ENCODE results near the gene RUNX3. TPM values are rescaled to one million over a fixed set of nuclear protein-coding genes. Genes with fewer than 3 reads are reported as not detected.

The RUNX3 gene
- total RNA-seq, 2 donors from 2014 or later = 116 to 145 TPM

DNA sequence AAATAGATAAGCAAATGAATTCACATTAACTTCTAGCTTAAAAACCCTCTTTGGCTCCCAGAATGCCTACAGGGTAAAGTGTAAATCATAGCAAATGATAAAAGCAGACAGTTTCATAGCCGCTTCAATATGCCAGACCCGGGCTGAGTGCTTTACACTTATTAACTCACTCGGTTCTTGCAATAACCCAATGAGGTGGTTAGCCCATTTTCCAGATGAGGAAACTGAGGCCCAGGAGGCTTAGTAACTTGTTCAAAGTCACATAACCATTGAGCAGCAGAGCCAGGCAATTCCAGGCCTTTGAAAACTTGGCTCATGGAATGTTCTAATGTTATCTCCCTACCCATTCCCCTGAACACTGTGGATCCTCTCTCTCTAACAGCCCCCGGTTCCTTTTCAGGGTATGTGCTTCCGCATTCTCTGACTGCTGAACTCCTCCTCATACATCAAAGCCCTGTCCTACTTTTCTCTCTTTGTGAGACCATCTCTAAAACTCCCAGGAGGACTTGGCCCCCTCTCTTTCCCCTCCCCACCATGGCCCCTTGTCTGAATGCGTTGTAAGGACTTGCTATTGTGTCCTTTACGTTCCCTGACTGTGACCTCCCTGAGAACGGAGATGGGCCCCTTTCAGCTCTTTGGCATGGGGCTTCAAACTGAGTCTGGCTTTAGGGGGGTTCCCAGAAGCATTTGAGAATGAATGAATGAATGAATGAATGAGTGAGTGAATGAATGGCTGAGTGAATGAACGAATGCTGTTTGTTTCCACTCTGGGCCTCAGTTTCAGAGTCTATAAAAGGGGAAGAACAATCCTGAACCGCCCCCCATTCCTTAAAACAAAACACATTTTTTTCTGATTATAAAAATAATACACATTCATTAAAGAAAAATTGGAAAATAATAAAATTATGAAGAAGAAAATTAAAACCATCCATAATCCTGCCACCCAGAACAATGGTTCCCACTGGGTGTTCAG is 15.6 kb upstream of the RUNX3 start:
- Mint-ChIP-seq H3K4me3 (no peak overlapping the region), H3K9me3 (no peaks in the 10 kb centered on the region), H3K36me3 (ENCODE audit: low read depth) (peaks cover 89% of the 10 kb centered on the region), H3K4me1 (peaks cover 19% of the 10 kb centered on the region), H3K27me3 (no peaks in the 10 kb centered on the region), H3K27ac (no peak overlapping the region)
- no peak for ATAC-seq (replicated peaks)

DNA sequence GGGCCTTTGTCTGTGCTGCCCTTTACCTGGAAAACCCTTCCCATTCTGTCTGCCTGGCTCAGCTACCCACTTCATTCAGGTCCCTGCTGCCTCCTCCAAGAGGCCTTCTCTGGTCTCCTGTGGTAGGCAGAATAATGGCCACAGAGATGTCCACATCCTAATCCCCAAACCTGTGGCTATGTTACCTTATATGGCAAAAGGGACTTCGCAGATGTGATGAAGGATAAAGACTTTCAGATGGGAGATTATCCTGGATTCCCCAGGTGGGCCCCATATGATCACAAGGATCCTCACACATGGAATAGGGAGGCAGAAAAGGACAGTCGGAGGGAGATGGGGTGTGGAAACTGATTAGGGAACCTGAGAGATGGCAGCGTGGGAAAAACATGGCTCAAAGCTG is 14.2 kb upstream of the RUNX3 start:
- ATAC-seq (replicated peaks) = no peak
- Mint-ChIP-seq H3K4me1 (peaks cover 22% of the 10 kb centered on the region), H3K27me3 (no peaks in the 10 kb centered on the region), H3K4me3 (no peak overlapping the region), H3K27ac (no peak overlapping the region), H3K9me3 (no peaks in the 10 kb centered on the region), H3K36me3 (ENCODE audit: low read depth) (peaks cover 89% of the 10 kb centered on the region)

- no peak overlapping the region for H3K27ac Mint-ChIP-seq
- H3K4me3 Mint-ChIP-seq = no peak overlapping the region
- no peaks in the 10 kb centered on the region for H3K27me3 Mint-ChIP-seq
- no peak for ATAC-seq (replicated peaks)
- H3K36me3 Mint-ChIP-seq (ENCODE audit: low read depth) = peaks cover 91% of the 10 kb centered on the region
- peaks cover 21% of the 10 kb centered on the region for H3K4me1 Mint-ChIP-seq
- H3K9me3 Mint-ChIP-seq = no peaks in the 10 kb centered on the region
Observed at GRCh38 chr1:24942789-24943188, 12.7 kb upstream of the RUNX3 start.

GRCh38 chr1:24941564-24941963 is 11.5 kb upstream of the RUNX3 start:
- Mint-ChIP-seq H3K9me3 (no peaks in the 10 kb centered on the region), H3K4me3 (no peak overlapping the region), H3K4me1 (peaks cover 20% of the 10 kb centered on the region), H3K36me3 (ENCODE audit: low read depth) (peaks cover 94% of the 10 kb centered on the region), H3K27me3 (no peaks in the 10 kb centered on the region), H3K27ac (no peak overlapping the region)
- ATAC-seq (replicated peaks) = no peak

DNA sequence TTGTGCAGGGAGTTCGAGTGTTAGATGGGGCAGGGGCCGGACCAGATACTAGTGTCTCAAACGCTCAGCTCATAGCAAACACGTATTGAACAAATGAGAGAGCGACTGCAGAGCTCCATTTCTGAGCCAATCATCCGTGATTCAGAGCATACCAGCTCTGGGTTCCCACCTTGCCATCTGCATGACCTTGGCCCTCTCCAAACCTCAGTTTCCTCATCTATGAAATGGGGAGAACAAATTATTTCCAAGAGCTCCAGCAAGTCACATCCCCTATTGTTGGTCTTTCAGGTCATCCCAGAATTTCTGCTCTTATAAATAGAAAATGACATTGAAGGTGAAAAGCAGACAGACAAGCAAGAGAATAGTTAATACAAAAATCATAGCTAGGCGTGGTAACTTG is 10.2 kb upstream of the RUNX3 start:
- Mint-ChIP-seq H3K4me3 (no peak overlapping the region), H3K27me3 (no peaks in the 10 kb centered on the region), H3K27ac (no peak overlapping the region), H3K36me3 (ENCODE audit: low read depth) (peaks cover 95% of the 10 kb centered on the region), H3K4me1 (peaks cover 26% of the 10 kb centered on the region), H3K9me3 (no peaks in the 10 kb centered on the region)
- ATAC-seq (replicated peaks) = no peak

DNA sequence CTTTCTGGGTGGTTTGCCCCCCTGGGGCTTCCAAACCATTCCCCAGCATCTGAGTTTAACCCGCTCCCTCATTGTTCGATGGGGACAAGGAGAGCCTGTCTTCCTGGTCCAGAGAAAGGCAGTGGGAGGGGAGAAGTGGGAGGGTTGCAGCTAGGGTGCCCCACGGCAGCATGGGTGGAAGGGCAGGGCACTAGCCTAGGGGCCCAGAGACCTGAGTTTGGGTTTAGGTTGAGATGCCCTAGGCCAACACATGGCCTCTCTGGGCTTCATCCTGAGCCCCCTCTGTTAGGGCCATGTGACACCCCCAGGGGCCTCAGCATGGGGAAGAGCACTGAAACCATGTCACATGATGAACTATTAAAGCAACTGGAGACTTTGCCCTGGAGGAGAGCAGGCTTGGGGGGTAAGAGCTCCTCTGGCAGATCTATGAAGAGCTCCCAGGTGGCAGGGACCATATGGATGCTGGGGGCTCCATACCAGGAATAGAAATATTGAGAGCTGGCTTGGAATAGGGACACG is 9.7 kb upstream of the RUNX3 start:
- Mint-ChIP-seq H3K36me3 (ENCODE audit: low read depth) (peaks cover 95% of the 10 kb centered on the region), H3K4me1 (peaks cover 27% of the 10 kb centered on the region)

GRCh38 chr1:24939040-24939674 is 9.1 kb upstream of the RUNX3 start:
- no peak for ATAC-seq (replicated peaks)
- peaks cover 27% of the 10 kb centered on the region for H3K4me1 Mint-ChIP-seq
- H3K36me3 Mint-ChIP-seq (ENCODE audit: low read depth) = peaks cover 95% of the 10 kb centered on the region

More for the DNA sequence above, 9.7 kb upstream of the RUNX3 start:
- Mint-ChIP-seq H3K27me3 (no peaks in the 10 kb centered on the region), H3K4me3 (no peak overlapping the region), H3K9me3 (no peaks in the 10 kb centered on the region), H3K27ac (no peak overlapping the region)
- no peak for ATAC-seq (replicated peaks)

DNA sequence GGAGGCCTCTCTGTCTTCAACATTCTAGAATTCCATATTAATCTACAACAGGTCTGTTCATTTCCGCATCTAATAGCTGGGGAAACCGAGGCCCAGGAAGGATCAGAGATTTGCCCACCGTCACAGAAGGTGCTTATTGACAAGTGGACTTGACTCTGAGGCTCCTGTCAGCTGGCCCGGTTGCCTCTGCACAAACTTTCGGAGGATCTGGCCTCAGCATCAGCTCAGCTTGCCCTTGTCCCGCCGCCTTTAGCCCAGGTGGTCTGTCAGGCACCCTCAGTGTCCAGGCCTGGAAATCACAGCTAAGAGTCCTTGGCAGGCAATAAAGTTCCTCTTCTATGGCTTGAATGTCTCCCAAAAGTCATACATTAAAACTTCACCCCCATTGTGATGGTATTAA is 8.2 kb upstream of the RUNX3 start:
- ATAC-seq (replicated peaks) = no peak
- no peak overlapping the region for H3K4me3 Mint-ChIP-seq
- peaks cover 30% of the 10 kb centered on the region for H3K4me1 Mint-ChIP-seq
- no peaks in the 10 kb centered on the region for H3K9me3 Mint-ChIP-seq
- H3K27ac Mint-ChIP-seq = peak overlapping the region; percentile 54
- peaks cover 95% of the 10 kb centered on the region for H3K36me3 Mint-ChIP-seq (ENCODE audit: low read depth)
- no peaks in the 10 kb centered on the region for H3K27me3 Mint-ChIP-seq

More at GRCh38 chr1:24939040-24939674, 9.1 kb upstream of the RUNX3 start:
- Mint-ChIP-seq H3K4me3 (no peak overlapping the region), H3K9me3 (no peaks in the 10 kb centered on the region), H3K27me3 (no peaks in the 10 kb centered on the region), H3K27ac (no peak overlapping the region)

- Mint-ChIP-seq H3K27ac (peak overlapping the region; percentile 54), H3K4me3 (no peak overlapping the region), H3K36me3 (ENCODE audit: low read depth) (peaks cover 92% of the 10 kb centered on the region), H3K9me3 (no peaks in the 10 kb centered on the region), H3K4me1 (peaks cover 38% of the 10 kb centered on the region), H3K27me3 (no peaks in the 10 kb centered on the region)
- ATAC-seq (replicated peaks) = no peak
Observed at GRCh38 chr1:24936684-24937083, 6.6 kb upstream of the RUNX3 start.

DNA sequence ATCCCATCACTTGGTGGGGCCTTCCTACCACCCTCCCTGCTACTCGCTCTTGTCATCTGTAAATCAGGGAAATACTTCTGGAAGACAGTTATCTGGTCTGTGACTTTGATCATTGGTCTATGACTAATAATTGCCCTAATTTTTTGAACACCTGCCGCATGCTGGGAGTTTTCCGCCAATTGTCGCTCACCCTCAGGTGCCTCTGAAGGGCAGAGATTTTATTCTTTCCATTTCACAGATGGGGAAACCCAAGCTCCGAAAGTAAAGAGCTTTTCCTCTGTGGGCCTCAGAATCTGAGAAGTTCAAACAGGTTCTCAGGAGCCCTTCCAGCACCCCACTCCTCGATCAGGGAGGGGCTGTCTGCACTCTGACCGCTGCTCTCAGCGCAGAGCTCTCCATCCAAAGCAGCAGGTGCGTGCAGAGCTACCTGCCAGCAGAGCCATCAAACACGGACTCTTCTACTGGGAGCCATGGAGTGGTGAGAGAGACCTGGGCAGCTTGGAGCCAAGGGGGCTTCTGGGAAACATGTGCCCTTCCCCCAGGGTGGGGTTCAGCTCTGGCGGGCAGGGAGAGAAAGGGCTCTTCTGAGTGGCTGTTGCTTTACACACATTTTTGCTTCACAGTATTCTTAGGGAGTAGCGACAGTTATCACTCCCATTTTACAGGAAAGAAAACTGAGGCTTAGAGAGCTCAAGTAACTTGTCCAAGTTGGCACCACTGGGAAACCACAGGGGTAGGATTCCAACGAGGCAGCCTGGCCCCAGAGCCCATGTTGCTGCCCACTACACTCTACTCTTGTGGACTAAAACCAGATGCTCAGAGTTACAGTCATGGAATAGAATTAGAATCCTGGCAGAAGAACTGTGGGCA is 5.8 kb upstream of the RUNX3 start:
- H3K27ac Mint-ChIP-seq = peak overlapping the region; percentile 61

DNA sequence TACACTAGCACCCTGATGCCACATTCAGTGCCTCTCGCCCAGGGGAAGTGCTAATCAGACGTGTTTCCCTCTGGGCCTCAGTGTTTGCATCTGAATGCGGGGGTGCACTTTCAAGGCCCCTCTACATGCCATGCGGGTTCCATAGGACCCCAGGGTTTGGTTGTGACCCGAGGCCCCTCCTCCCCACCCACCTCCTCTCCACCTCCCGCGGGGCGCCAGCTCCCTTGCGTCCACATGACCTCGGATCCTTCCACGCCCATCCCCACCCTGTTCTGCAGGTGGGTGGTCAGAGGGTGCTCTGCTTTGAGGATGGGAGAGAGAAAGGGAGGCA is 5.1 kb upstream of the RUNX3 start:
- peaks cover 91% of the 10 kb centered on the region for H3K36me3 Mint-ChIP-seq (ENCODE audit: low read depth)
- H3K9me3 Mint-ChIP-seq = no peaks in the 10 kb centered on the region
- H3K4me1 Mint-ChIP-seq = peaks cover 38% of the 10 kb centered on the region
- H3K4me3 Mint-ChIP-seq = peak overlapping the region; percentile 49
- ATAC-seq (replicated peaks) = no peak
- peak overlapping the region; percentile 61 for H3K27ac Mint-ChIP-seq
- no peaks in the 10 kb centered on the region for H3K27me3 Mint-ChIP-seq

More for the DNA sequence above, 5.8 kb upstream of the RUNX3 start:
- H3K4me1 Mint-ChIP-seq = peaks cover 38% of the 10 kb centered on the region
- ATAC-seq (replicated peaks) = peak; percentile 7
- no peaks in the 10 kb centered on the region for H3K27me3 Mint-ChIP-seq
- H3K9me3 Mint-ChIP-seq = no peaks in the 10 kb centered on the region
- peak overlapping the region; percentile 49 for H3K4me3 Mint-ChIP-seq
- peaks cover 92% of the 10 kb centered on the region for H3K36me3 Mint-ChIP-seq (ENCODE audit: low read depth)

DNA sequence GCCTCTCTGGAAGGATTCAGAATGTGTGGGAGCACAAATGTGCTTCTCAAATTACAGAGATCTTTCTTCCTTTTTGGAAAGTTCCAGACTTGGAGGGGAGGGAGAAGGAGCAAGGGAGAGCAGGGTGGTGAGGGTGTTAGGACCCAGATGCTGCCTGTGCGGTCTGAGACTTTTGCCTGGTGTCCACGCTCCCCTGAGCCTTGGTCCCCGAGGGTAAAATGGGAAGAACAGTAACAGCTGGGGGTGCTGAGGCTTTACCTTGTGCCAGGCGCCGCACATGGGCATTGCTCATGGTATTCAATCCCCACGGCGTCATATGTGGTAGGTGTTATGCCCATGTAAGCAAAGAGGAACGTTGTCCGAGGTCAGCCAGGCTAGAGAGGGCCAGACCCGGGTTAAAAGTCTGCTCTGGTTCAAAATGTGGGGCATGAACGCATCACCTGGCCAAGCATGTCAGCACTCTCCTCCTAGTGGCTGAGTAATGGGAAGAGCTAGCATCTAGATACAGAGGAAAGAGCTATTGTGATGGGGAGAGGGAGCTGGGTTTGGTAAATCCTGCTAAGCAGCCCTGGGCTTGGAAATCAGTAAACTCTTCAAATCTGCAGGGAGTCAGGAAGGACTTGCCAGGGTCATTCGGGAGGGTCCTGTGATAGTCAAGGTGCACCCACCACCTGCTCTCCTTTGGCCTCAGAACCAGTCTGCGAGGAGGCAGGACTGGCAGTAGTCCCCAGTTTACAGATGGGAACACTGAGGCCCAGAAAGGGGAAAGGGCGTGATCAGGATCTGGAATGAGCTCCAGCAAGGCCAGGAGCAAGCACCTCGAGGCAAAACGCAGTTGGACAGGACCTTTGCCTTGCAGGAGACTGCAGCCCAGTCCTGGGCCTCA is 4.5 kb upstream of the RUNX3 start:
- Mint-ChIP-seq H3K27ac (peak overlapping the region; percentile 81), H3K27me3 (no peaks in the 10 kb centered on the region), H3K9me3 (no peaks in the 10 kb centered on the region), H3K4me1 (peaks cover 34% of the 10 kb centered on the region), H3K36me3 (ENCODE audit: low read depth) (peaks cover 85% of the 10 kb centered on the region), H3K4me3 (peak overlapping the region; percentile 78)
- ATAC-seq (replicated peaks) = no peak

DNA sequence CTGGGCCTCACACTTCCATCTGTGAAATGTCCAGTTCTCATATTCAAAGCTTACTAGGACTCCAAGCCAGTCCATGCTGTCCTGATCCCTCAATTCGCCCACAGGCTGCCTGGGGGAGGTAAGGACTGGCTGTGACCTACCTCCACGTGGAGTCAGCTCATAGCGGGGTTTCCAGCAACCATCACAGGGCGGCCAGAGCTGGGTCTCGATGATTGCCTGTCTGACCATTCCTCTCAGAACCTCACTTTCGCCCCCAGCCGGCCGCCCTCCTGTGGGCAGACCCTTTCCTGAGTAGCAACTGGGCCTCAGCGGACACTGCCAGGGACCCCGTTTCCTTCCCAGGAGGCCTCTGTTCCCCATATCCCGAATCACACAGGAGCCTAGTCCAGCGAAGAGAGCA is 3.4 kb upstream of the RUNX3 start:
- peaks cover 34% of the 10 kb centered on the region for H3K4me1 Mint-ChIP-seq
- H3K9me3 Mint-ChIP-seq = no peaks in the 10 kb centered on the region
- no peak for ATAC-seq (replicated peaks)
- peak overlapping the region; percentile 81 for H3K27ac Mint-ChIP-seq
- no peaks in the 10 kb centered on the region for H3K27me3 Mint-ChIP-seq
- H3K36me3 Mint-ChIP-seq (ENCODE audit: low read depth) = peaks cover 84% of the 10 kb centered on the region
- H3K4me3 Mint-ChIP-seq = peak overlapping the region; percentile 78
